WTC11 (cell line): ENCODE measurements around the gene NSUN2. TPM values are rescaled to one million over a fixed set of nuclear protein-coding genes. Genes with fewer than 3 reads are reported as not detected.

ENCODE experiments used
- ATF1 ChIP-seq: sonication (generic); formaldehyde crosslinking; IDR thresholded peaks from 2 replicates; pipeline ENCODE4 v1.8.1; 2023; ENCODE audit warnings: mild to moderate bottlenecking, moderate library complexity, missing genetic modification reagents
- total RNA-seq: library from RNA; stranded (reverse); gene quantifications from 3 replicates; pipeline ENCODE4 v1.2.3, GENCODE V29; 2021
- TF ChIP-seq, protein P1 (sequence below): sonication (generic); formaldehyde crosslinking; IDR thresholded peaks from 2 replicates; pipeline ENCODE4 v1.8.0; 2022; ENCODE audit warnings: missing genetic modification reagents

The NSUN2 gene
- total RNA-seq, 1 experiment from 2014 or later = 88.4 TPM

DNA sequence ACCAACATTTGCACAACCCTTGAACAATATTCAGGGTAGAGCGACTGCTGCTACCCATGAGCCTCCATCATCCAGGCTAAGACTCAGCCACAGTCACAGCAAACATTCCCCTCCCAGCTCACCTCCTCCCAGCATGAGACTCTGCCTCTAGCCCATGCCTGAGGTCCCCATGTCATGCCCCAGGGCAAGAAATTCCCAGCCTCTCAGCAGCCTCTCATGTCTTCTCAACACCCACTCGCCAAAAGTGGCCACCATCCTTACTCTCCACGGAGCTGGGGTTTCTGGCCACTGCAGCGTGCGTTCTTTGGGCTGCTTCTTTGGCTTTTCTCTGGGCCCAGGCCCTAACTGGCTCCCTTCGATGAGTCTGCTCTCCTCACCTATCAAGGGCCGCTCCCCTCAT, 82.2 kb downstream of the NSUN2 start (continued):
- TF ChIP-seq, protein P1, sequence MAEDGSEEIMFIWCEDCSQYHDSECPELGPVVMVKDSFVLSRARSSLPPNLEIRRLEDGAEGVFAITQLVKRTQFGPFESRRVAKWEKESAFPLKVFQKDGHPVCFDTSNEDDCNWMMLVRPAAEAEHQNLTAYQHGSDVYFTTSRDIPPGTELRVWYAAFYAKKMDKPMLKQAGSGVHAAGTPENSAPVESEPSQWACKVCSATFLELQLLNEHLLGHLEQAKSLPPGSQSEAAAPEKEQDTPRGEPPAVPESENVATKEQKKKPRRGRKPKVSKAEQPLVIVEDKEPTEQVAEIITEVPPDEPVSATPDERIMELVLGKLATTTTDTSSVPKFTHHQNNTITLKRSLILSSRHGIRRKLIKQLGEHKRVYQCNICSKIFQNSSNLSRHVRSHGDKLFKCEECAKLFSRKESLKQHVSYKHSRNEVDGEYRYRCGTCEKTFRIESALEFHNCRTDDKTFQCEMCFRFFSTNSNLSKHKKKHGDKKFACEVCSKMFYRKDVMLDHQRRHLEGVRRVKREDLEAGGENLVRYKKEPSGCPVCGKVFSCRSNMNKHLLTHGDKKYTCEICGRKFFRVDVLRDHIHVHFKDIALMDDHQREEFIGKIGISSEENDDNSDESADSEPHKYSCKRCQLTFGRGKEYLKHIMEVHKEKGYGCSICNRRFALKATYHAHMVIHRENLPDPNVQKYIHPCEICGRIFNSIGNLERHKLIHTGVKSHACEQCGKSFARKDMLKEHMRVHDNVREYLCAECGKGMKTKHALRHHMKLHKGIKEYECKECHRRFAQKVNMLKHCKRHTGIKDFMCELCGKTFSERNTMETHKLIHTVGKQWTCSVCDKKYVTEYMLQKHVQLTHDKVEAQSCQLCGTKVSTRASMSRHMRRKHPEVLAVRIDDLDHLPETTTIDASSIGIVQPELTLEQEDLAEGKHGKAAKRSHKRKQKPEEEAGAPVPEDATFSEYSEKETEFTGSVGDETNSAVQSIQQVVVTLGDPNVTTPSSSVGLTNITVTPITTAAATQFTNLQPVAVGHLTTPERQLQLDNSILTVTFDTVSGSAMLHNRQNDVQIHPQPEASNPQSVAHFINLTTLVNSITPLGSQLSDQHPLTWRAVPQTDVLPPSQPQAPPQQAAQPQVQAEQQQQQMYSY (CRISPR knock-in tag) = no peak
- TF ChIP-seq ATF1 (CRISPR knock-in tag) = no peak

Other genes starting within 250 kb of the NSUN2 start
- 0.46 to 0.50 TPM (median 0.46 TPM) in 3 replicates for gene UBE2QL1, start 184.2 kb downstream of the NSUN2 start, total RNA-seq
- gene SRD5A1, start 396 bp upstream of the NSUN2 start, total RNA-seq = 36.9 to 42.6 TPM (median 41.6 TPM) in 3 replicates
- gene TENT4A, start 80.4 kb upstream of the NSUN2 start, total RNA-seq = 28.7 to 29.4 TPM (median 29.2 TPM) in 3 replicates